Mesothelial cell of epicardium (in vitro differentiated cells): ENCODE measurements around the gene GALP. TPM values are rescaled to one million over a fixed set of nuclear protein-coding genes. Genes with fewer than 3 reads are reported as not detected.
"Not testable (repeated sequence)": the region's sequence is repeated elsewhere in the genome, so short reads cannot be mapped to it uniquely, and the experiment has no call there.

Experiments used
- DNase-seq, 2 experiments: peaks; one replicate each; pipeline ENCODE4 v3.0.0; 2021; ENCODE audit warnings: low spot score in 2 of 2; ENCODE audit not compliant: unreplicated experiment in 2 of 2
- H3K27ac Mint-ChIP-seq: 2 replicates; pipeline ENCODE4 v1.8.0; 2021; ENCODE audit warnings: mixed read lengths
- H3K27me3 Mint-ChIP-seq: 2 replicates; pipeline ENCODE4 v1.8.0; 2021; ENCODE audit warnings: low read depth, mixed read lengths
- H3K36me3 Mint-ChIP-seq: 2 replicates; pipeline ENCODE4 v1.8.0; 2021; ENCODE audit warnings: mixed read lengths
- H3K4me1 Mint-ChIP-seq: 2 replicates; pipeline ENCODE4 v1.8.0; 2021; ENCODE audit warnings: mixed read lengths
- H3K4me3 Mint-ChIP-seq: 2 replicates; pipeline ENCODE4 v1.8.0; 2021; ENCODE audit warnings: mild to moderate bottlenecking, moderate library complexity, mixed read lengths
- H3K9me3 Mint-ChIP-seq: 2 replicates; pipeline ENCODE4 v1.8.0; 2021; ENCODE audit warnings: mixed read lengths
- total RNA-seq: library from RNA; stranded (reverse); gene quantifications from 3 replicates; pipeline ENCODE4 v1.2.1, GENCODE V29; 2021
- TF ChIP-seq, protein P1 (sequence below): fragments of 200-600 bp; sonication (generic); IDR thresholded peaks from one replicate; pipeline ENCODE4 v1.5.0; 2021; ENCODE audit warnings: antibody characterized with exemption; ENCODE audit not compliant: unreplicated experiment

GALP gene
- total RNA-seq, 1 donor from 2014 or later = not detected

GRCh38 chr19:56163097-56163496 is 12.7 kb upstream of the GALP start:
- H3K27ac Mint-ChIP-seq = no peak overlapping the region
- H3K4me3 Mint-ChIP-seq = no peak overlapping the region

DNA sequence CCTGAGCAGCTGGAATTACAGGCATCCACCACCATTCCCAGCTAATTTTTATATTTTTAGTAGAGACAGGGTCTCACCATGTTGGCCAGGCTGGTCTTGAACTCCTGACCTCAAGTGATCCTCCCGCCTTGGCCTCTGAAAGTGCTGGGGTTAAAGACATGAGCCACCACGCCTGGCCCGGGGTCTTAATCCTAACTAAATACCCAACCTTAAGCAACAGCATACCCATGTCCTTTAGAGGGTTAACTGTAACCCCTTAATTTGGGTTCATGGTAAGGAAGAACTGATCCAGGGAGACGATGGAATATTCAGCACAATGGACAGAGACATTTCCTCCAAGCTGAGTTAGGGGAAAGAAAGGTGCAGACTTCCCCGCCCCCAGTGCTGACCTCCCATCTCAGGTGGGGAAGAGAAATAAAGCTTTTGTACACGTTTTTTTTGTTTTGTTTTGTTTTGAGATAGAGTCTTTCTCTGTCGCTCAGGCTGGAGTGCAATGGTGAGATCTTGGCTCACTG is 8.7 kb upstream of the GALP start:
- no peaks in the 10 kb centered on the region for H3K9me3 Mint-ChIP-seq

More at GRCh38 chr19:56163097-56163496, 12.7 kb upstream of the GALP start:
- Mint-ChIP-seq H3K27me3 (no peaks in the 10 kb centered on the region), H3K36me3 (peaks cover 12% of the 10 kb centered on the region), H3K9me3 (peaks cover 7% of the 10 kb centered on the region), H3K4me1 (no peaks in the 10 kb centered on the region)
- TF ChIP-seq, protein P1, sequence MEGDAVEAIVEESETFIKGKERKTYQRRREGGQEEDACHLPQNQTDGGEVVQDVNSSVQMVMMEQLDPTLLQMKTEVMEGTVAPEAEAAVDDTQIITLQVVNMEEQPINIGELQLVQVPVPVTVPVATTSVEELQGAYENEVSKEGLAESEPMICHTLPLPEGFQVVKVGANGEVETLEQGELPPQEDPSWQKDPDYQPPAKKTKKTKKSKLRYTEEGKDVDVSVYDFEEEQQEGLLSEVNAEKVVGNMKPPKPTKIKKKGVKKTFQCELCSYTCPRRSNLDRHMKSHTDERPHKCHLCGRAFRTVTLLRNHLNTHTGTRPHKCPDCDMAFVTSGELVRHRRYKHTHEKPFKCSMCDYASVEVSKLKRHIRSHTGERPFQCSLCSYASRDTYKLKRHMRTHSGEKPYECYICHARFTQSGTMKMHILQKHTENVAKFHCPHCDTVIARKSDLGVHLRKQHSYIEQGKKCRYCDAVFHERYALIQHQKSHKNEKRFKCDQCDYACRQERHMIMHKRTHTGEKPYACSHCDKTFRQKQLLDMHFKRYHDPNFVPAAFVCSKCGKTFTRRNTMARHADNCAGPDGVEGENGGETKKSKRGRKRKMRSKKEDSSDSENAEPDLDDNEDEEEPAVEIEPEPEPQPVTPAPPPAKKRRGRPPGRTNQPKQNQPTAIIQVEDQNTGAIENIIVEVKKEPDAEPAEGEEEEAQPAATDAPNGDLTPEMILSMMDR = no peak
- DNase-seq = no peak

GRCh38 chr19:56170261-56170660 is 5.5 kb upstream of the GALP start:
- H3K27ac Mint-ChIP-seq = no peak overlapping the region
- no peak for DNase-seq
- H3K9me3 Mint-ChIP-seq = no peaks in the 10 kb centered on the region
- H3K36me3 Mint-ChIP-seq = no peaks in the 10 kb centered on the region
- H3K4me1 Mint-ChIP-seq = no peaks in the 10 kb centered on the region
- TF ChIP-seq, protein P1 = no peak
- H3K27me3 Mint-ChIP-seq = peaks cover 17% of the 10 kb centered on the region
- H3K4me3 Mint-ChIP-seq = no peak overlapping the region

More for the DNA sequence above, 8.7 kb upstream of the GALP start:
- no peaks in the 10 kb centered on the region for H3K4me1 Mint-ChIP-seq
- H3K27me3 Mint-ChIP-seq = peaks cover 5% of the 10 kb centered on the region
- no peak overlapping the region for H3K4me3 Mint-ChIP-seq
- DNase-seq = no peak
- no peak overlapping the region for H3K27ac Mint-ChIP-seq
- H3K36me3 Mint-ChIP-seq = no peaks in the 10 kb centered on the region
- TF ChIP-seq, protein P1 = no peak

GRCh38 chr19:56174086-56174485 is 1.7 kb upstream of the GALP start:
- Mint-ChIP-seq H3K27ac (no peak overlapping the region), H3K36me3 (no peaks in the 10 kb centered on the region)
- TF ChIP-seq, protein P1 = no peak

DNA sequence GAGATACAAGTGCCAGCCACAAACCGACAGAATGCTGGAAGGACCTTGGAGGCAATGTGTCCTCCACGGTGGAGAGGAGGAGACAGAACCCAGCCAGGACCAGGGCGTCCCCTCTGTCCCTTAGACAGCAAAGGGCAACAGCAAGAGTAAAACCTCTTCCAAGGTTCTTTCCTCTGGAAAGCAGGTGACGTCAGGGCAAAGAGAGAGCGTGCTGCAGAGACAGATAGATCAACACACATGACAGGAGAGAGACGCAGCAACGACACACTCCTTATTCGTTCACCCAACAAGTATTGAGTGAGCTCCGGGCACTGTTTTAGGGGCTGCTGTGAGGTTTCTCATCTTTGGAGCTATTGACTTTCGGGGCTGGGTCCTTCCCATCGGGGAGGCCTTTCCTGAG is 1.3 kb upstream of the GALP start:
- H3K27me3 Mint-ChIP-seq = peaks cover 23% of the 10 kb centered on the region
- H3K27ac Mint-ChIP-seq = no peak overlapping the region
- no peaks in the 10 kb centered on the region for H3K9me3 Mint-ChIP-seq
- H3K36me3 Mint-ChIP-seq = no peaks in the 10 kb centered on the region
- H3K4me1 Mint-ChIP-seq = no peaks in the 10 kb centered on the region
- no peak for DNase-seq
- TF ChIP-seq, protein P1 = no peak
- no peak overlapping the region for H3K4me3 Mint-ChIP-seq

More at GRCh38 chr19:56174086-56174485, 1.7 kb upstream of the GALP start:
- peaks cover 23% of the 10 kb centered on the region for H3K27me3 Mint-ChIP-seq
- no peaks in the 10 kb centered on the region for H3K9me3 Mint-ChIP-seq
- no peak overlapping the region for H3K4me3 Mint-ChIP-seq
- H3K4me1 Mint-ChIP-seq = no peaks in the 10 kb centered on the region
- DNase-seq = no peak

- not testable (repeated sequence) for H3K4me3 Mint-ChIP-seq, DNase-seq, H3K4me1 Mint-ChIP-seq, H3K36me3 Mint-ChIP-seq, H3K9me3 Mint-ChIP-seq, H3K27ac Mint-ChIP-seq
- H3K27me3 Mint-ChIP-seq = peaks cover 23% of the 10 kb centered on the region
Measured at GRCh38 chr19:56176310-56176709, 502 bp downstream of the GALP start.
